Measurements from ENCODE around the gene SNX21.

- TF ChIP-seq CTCF (IDR thresholded peaks at IDR 0.05) (peak in 1 of 4 experiments; percentile 4), POLR2A (IDR thresholded peaks at IDR 0.05) (no peak)
Measured at GRCh38 chr20:45835329-45835765, 1.7 kb downstream of the SNX21 start.

Data from uterus (tissue), 2 donors.